ENCODE data around the gene SMIM5.

GRCh38 chr17:75667825-75668224, 34.6 kb downstream of the SMIM5 start:
- TF ChIP-seq POLR2A (IDR thresholded peaks at IDR 0.05) (no peak), CTCF (IDR thresholded peaks at IDR 0.05) (no peak), POLR2AphosphoS5 (IDR thresholded peaks at IDR 0.05) (no peak)
